GM12874 (cell line): ENCODE measurements around the gene TRAF5.

ENCODE experiments used
- TF ChIP-seq, protein P1 (sequence below): IDR thresholded peaks from 2 replicates; pipeline ENCODE4 v1.5.1; 2011; ENCODE audit warnings: low read depth, mild to moderate bottlenecking, control low read depth, low read length, moderate library complexity; ENCODE audit not compliant: insufficient read depth

The TRAF5 gene

DNA sequence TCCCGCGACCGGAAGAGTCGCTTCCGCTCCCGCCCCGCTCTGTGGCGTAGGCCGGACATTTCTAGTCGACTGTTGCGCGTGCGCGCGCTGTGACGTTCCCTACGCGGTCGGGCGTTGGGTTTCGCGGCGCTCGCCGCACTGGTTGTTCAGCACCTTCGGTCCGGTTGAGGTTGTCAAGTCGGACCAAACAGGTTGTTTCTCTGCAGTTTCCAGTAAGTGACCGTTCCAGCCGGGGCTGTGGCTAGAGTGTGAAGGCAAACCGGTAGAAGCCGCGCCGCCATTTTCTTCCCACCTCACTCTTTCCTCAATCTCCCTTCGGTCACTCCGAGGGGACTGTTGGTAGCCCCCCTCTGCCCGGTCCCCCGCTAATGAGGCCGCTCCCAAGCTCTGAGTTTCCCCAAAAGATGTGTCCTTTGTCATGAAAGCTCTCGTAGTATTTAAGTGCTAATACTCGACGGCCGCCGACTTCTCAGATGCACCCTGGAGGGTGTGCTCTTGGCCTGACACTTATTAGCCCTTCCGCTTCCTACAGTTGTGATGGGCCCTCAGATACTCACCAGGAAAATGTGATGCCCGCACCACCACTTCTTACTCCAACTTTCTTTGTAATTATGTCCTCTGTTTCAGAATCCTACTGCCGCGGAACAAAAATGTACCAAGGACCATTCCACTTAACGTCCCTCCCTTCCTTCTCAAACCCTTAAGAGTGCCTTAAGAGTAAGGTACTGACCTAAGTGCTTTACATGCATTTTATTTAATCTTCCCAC is 56.3 kb downstream of the TRAF5 start:
- TF ChIP-seq, protein P1, sequence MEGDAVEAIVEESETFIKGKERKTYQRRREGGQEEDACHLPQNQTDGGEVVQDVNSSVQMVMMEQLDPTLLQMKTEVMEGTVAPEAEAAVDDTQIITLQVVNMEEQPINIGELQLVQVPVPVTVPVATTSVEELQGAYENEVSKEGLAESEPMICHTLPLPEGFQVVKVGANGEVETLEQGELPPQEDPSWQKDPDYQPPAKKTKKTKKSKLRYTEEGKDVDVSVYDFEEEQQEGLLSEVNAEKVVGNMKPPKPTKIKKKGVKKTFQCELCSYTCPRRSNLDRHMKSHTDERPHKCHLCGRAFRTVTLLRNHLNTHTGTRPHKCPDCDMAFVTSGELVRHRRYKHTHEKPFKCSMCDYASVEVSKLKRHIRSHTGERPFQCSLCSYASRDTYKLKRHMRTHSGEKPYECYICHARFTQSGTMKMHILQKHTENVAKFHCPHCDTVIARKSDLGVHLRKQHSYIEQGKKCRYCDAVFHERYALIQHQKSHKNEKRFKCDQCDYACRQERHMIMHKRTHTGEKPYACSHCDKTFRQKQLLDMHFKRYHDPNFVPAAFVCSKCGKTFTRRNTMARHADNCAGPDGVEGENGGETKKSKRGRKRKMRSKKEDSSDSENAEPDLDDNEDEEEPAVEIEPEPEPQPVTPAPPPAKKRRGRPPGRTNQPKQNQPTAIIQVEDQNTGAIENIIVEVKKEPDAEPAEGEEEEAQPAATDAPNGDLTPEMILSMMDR: no peak

DNA sequence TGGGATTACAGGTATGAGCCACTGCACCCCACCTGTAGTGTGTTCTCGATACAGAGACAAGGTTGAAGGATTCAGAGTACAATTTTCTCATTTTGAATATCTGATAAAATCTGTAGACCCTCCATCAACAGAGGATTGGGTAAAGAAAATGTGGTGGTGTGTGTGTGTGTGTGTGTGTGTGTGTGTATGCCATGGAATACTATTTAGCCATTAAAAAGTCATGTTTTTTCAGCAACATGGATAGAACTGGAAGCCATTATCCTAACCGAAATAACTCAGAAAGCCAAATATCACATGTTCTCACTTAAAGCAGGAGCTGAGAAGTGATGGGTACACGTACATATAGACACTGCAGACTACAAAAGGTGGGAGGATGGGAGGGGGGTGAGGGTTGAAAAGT is 57.9 kb downstream of the TRAF5 start:
- TF ChIP-seq, protein P1: no peak

DNA sequence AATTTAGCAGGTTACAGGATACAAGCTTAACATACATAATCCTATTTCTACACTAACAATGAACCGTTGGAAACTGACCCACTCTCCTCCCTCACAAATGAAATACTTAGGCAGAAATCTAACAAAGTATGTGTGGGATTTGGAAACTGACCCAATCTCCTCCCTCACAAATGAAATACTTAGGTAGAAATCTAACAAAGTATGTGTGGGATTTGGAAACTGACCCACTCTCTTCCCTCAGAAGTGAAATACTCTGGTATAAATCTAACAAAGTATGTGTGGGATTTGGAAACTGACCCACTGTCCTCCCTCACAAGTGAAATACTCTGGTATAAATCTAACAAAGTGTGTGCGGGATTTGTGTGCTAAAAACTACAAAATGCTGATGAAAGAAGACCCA is 60.3 kb downstream of the TRAF5 start:
- TF ChIP-seq, protein P1: no peak

DNA sequence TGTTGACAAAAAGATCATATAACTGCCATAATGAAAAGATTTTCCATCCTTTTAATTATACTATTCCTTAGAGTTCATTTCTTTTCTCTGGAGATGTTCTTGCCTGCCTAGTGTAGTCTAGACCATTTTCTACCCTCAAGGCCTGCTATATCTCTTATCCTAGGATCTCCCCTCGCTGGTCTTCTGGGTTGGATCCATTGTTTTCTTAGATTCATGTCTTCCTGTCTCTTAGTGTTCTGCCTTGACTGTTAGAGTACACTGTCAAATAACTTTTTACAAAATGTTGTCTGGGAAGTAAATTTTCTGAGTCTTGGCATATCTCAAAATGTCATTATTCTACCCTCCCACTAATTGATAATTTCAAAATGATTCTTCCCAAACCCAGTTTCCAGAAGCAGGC is 66.6 kb downstream of the TRAF5 start:
- TF ChIP-seq, protein P1: no peak

DNA sequence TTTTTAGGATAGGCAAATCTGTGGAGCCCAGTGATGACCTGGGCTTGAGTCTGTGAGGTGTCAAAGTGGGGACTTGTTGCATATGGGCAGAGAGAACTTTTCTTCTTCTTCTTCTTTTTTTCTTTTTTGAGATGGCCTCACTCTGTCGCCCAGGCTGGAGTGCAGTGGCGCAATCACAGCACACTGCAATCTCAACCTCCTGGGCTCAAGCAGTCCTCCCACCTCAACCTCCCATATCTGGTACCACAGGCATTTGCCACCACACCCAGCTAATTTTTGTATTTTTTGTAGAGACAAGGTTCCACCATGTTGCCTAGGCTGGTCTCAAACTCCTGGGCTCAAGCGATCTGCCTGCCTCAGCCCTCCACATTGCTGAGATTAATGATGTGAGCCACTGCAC is 85.0 kb downstream of the TRAF5 start:
- TF ChIP-seq, protein P1: no peak

DNA sequence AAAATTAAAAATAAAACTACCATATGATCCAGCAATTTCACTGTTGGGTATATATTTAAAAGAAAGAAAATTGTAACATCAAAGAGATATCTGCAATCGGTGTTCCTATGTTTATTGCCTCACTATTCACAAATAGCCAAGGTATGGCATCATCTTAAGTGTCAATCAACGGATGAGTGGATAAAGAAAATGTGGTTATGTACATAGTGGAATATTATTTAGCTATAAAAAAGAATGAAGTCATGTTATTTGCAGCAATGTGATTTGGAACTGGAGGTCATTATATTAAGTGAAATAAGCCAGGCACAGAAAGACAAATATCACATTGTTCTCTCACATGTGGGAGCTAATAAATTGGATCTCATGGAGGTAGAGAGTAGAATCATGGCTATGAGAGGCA is 89.1 kb downstream of the TRAF5 start:
- TF ChIP-seq, protein P1: no peak

DNA sequence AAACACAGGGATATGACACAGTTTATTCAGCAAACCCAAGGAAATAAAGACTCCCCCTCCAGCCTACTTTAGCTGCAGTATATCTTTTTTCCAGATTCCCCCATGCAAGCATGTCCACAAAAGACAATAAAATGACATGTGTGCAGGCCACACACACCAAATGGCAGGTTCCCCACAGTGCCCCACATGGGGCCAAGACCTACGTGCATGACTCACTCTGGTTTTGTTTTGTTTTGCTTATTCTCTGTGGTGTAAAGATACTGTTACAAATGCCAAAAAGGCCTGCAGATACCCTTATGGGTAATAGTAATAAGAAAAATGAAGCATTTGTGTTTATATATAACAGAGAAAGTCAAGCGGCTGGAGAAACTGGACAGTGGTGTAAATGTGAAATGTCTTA is 93.8 kb downstream of the TRAF5 start:
- TF ChIP-seq, protein P1: no peak
